K562 (cell line): ENCODE results near the gene PRRT2. TPM values are rescaled to one million over a fixed set of nuclear protein-coding genes. Genes with fewer than 3 reads are reported as not detected.
A peak's percentile ranks its signal among the peaks of the same experiment; 100 is the strongest.
"Not testable (repeated sequence)": the region's sequence is repeated elsewhere in the genome, so short reads cannot be mapped to it uniquely, and the experiment has no call there.

Experiments
- ATAC-seq: fragments of 200-7000 bp; cut with Tn5 transposase; 3 replicates; pipeline ENCODE4 v1.9.1; 2020; ENCODE audit warnings: moderate library complexity
- BruUV-seq: library from RNA; stranded (reverse); fragments of 400-500 nt; replicated peaks from 2 replicates; lab custom pipeline; 2021; lab: Mats Ljungman, UMichigan
- CTCF ChIA-PET: fragments of 300-600 bp; formaldehyde crosslinking; extraction: SDS; loops from one replicate; lab custom pipeline; 2021; ENCODE audit warnings: low intra/inter-chr PET ratio; lab: Yijun Ruan, JAX
- POLR2A ChIA-PET: fragments of 300-600, 350-650 bp; sonication (Branson Sonifier 250); formaldehyde crosslinking; extraction: SDS; loops from one replicate; lab custom pipeline; 2021; ENCODE audit warnings: antibody characterized with exemption, inconsistent platforms; lab: Yijun Ruan, JAX
- DNase-seq, 4 experiments: peaks; one replicate each; pipeline versions ENCODE4 v3.0.0 to v3.0.0-alpha.2; 2011 to 2018; ENCODE audit warnings: low spot score in 3 of 4, mixed read lengths in 3 of 4; ENCODE audit errors: extremely low read depth in 1 of 4
- FAIRE-seq: peaks from 2 replicates; lab custom pipeline; 2011; peaks lifted over from hg19 to GRCh38; lab: Jason Lieb, UNC
- H2AFZ ChIP-seq: 2 replicates; pipeline ENCODE4 v1.6.0; 2011; ENCODE audit warnings: low read depth, low read length, control low read depth, inconsistent platforms
- H3K27ac ChIP-seq: fragments of 200-600 bp; 3 replicates; pipeline ENCODE4 v1.8.0; 2011; ENCODE audit warnings: low read depth, mild to moderate bottlenecking, control low read depth, inconsistent platforms, low read length, moderate library complexity, mixed read lengths; ENCODE audit errors: extremely low read depth
- H3K27me3 ChIP-seq, 2 experiments: fragments of 300-600 bp in 1 of 2; 2 replicates in 1 of 2; 3 replicates in 1 of 2; pipeline versions ENCODE4 v1.6.0 to v1.8.0; 2011; ENCODE audit warnings: inconsistent platforms in 2 of 2, low read length in 2 of 2, mild to moderate bottlenecking in 1 of 2, mixed read lengths in 1 of 2, moderate library complexity in 1 of 2; ENCODE audit not compliant: control insufficient read depth in 2 of 2, insufficient read depth in 2 of 2
- H3K36me3 ChIP-seq: fragments of 300-600 bp; 3 replicates; pipeline ENCODE4 v1.8.0; 2011; ENCODE audit warnings: mild to moderate bottlenecking, low read length, inconsistent platforms; ENCODE audit not compliant: control insufficient read depth, insufficient read depth
- H3K4me1 ChIP-seq, 2 experiments: fragments of 200-600 bp in 1 of 2; replicated peaks in 1 of 2; 2 replicates in 1 of 2; 3 replicates in 1 of 2; pipeline versions ENCODE4 v1.5.1 to v1.8.0; 2011; ENCODE audit warnings: inconsistent platforms in 2 of 2, low read length in 2 of 2, mild to moderate bottlenecking in 1 of 2, mixed read lengths in 1 of 2, moderate library complexity in 1 of 2; ENCODE audit not compliant: control insufficient read depth in 2 of 2, insufficient read depth in 2 of 2
- H3K4me2 ChIP-seq: 2 replicates; pipeline ENCODE4 v1.6.1; 2011; ENCODE audit warnings: low read length, control low read depth, inconsistent platforms, mixed read lengths; ENCODE audit not compliant: insufficient read depth
- H3K4me3 ChIP-seq: fragments of 200-600 bp; sonication (generic), shearing (Covaris generic); 2 replicates; pipeline ENCODE4 v1.5.1; 2016; ENCODE audit warnings: control low read depth, inconsistent platforms
- H3K79me2 ChIP-seq: fragments of 200-600 bp; 3 replicates; pipeline ENCODE4 v1.8.0; 2011; ENCODE audit warnings: low read length, inconsistent platforms; ENCODE audit not compliant: control insufficient read depth, insufficient read depth
- H3K9ac ChIP-seq, 2 experiments: 2 replicates each; pipeline versions ENCODE4 v1.6.0 to v1.6.1; 2011; ENCODE audit warnings: low read depth in 2 of 2, low read length in 2 of 2, control low read depth in 1 of 2, inconsistent platforms in 1 of 2, mild to moderate bottlenecking in 1 of 2, mixed read lengths in 1 of 2; ENCODE audit not compliant: insufficient read depth in 1 of 2
- H3K9me1 ChIP-seq: one replicate; pipeline ENCODE4 v1.6.0; 2011; ENCODE audit warnings: inconsistent platforms, mild to moderate bottlenecking, low read length, moderate library complexity; ENCODE audit not compliant: control insufficient read depth, insufficient read depth
- H3K9me3 ChIP-seq: replicated peaks from 2 replicates; pipeline ENCODE4 v1.5.1; 2011; ENCODE audit warnings: low read depth, low read length, inconsistent platforms; ENCODE audit not compliant: control insufficient read depth, insufficient read depth
- H4K20me1 ChIP-seq: replicated peaks from 2 replicates; pipeline ENCODE4 v1.6.1; 2011; ENCODE audit warnings: low read length, inconsistent platforms, mixed read lengths; ENCODE audit not compliant: control insufficient read depth, insufficient read depth
- RBM15 ChIP-seq: fragments of 200-400 bp; formaldehyde crosslinking; IDR thresholded peaks from 2 replicates; pipeline ENCODE4 v1.6.1; 2018; ENCODE audit warnings: mild to moderate bottlenecking, low read length, moderate library complexity; ENCODE audit not compliant: insufficient read depth
- SMARCA4 ChIP-seq: fragments of 450-650 bp; IDR thresholded peaks from 2 replicates; pipeline ENCODE4 v1.6.1; 2016
- TARDBP ChIP-seq: fragments of 450-650 bp; IDR thresholded peaks from 2 replicates; pipeline ENCODE4 v1.6.1; 2016
- WGBS: fragments of 100-300 bp; shearing (Covaris generic); methylation state at CpG from one replicate; pipeline ENCODE4 v1.1.6; 2016; ENCODE audit warnings: low coverage, mixed read lengths; ENCODE audit not compliant: insufficient coverage; ENCODE audit errors: missing lambda C conversion rate; 5-methylcytosine and 5-hydroxymethylcytosine counted together
- in situ Hi-C: fragments of 300-500 bp; cut with MboI; formaldehyde crosslinking; loops from 4 replicates; pipeline ENCODE4 v1.15.0; 2018; ENCODE audit warnings: inconsistent platforms, mixed read lengths
- intact Hi-C: fragments of 100-400 bp; cut with micrococcal nuclease; formaldehyde crosslinking; loops from 2 replicates; pipeline ENCODE4 v1.14.2; 2022
- polyA plus RNA-seq, 8 experiments: library from polyadenylated mRNA; depleted of rRNA in 4 of 8; stranded (reverse) in 5 of 8; unstranded in 3 of 8; fragments of >200 nt; fragmentation: Nextera tagmentation in 2 of 8; fragmentation: Illumina TruSeq in 1 of 8; extraction: Ambion mirVana in 2 of 8; extraction: Trizol in 1 of 8; gene quantifications; 2 replicates each; pipeline versions ENCODE4 v1.2.1 to v1.2.3, GENCODE V29; 2011 to 2014; ENCODE audit warnings: inconsistent platforms in 1 of 8, missing spikeins in 1 of 8
- total RNA-seq, 7 experiments: library from RNA; depleted of rRNA in 6 of 7; stranded (reverse); fragments of >200 nt in 6 of 7; fragmentation: Illumina TruSeq in 2 of 7; extraction: Trizol in 2 of 7; gene quantifications; 2 replicates each; pipeline versions ENCODE4 v1.2.1 to v1.2.3, GENCODE V29; 2011 to 2021; ENCODE audit warnings: low replicate concordance in 1 of 7

PRRT2 gene
- total and polyA plus RNA-seq, 9 of the 15 experiments (the other 6 are each of a cell fraction or from before 2014, with no cell fraction given), result 0.11 to 1.0 (median 0.42) TPM; not detected in 2

DNA sequence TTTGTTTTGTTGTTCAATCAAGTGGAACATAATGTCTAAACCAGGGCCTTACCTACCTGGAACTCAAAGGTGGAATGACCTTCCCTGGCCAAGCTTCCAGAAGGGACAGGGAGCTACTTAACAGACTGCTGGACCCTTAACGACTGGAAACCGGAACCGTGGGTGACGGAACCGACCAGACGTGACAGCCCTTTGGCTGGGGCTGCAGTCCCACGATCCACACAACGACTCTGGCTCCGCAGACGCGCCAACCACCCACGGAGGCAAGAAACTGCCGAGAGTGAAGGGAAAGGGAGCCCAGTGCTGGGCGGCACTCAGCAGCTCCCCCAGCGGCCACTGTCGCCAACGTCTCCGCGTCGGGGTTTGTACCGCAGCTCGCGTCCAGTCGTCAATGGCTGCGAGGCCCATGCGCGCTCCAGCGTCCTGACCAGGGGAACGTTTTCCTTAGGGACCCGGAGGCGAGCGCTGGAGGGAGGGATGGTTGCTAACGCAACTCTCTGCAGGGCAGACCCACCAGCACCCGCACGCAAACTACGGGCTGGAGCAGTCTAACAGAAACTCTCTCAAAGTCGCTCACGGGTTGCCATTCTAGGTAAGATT, 27.0 kb upstream of the PRRT2 start (continued):
- TF ChIP-seq RBM15 (no peak), SMARCA4 (0 out of 2 replicates have a peak, but pooled peaks have one; percentile 12), TARDBP (0 out of 2 replicates have a peak, but pooled peaks have one; percentile 53)

DNA sequence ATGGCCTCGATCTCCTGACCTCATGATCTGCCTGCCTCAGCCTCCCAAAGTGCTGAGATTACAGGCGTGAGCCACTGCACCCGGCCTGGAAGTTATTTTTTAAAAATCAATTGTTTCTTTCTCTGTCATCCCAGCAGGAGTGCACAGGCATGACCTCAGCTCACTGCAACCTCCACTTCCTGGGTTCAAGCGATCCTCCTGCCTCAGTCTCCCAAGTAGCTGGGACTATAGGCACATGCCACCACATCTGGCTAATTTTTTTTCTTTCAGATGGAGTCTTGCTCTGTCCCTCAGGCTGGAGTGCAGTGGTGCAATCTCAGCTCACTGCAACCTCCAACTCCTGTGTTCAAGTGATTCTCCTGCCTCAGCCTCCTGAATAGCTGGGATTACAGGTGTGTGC, 24.8 kb upstream of the PRRT2 start:
- DNase-seq, H3K27me3 ChIP-seq, BruUV-seq, CTCF ChIA-PET, in situ Hi-C loops, H4K20me1 ChIP-seq, H3K27ac ChIP-seq, H3K9me1 ChIP-seq, H3K36me3 ChIP-seq, FAIRE-seq, H3K9ac ChIP-seq, H2AFZ ChIP-seq, H3K9me3 ChIP-seq, H3K4me2 ChIP-seq, ATAC-seq, H3K4me3 ChIP-seq: not testable (repeated sequence)
- Histone ChIP-seq H3K4me1 (peaks cover 12 to 14% of the 10 kb centered on the region in 2 experiments), H3K79me2 (peaks cover 24% of the 10 kb centered on the region)
- WGBS, result 26% methylated on average over 4 of the region's 4 CpGs
- intact Hi-C loops, result loop anchor here (10.0 kb wide), 1 partner anchor 82 kb away; no protein-coding TSS in a partner anchor
- POLR2A ChIA-PET, result interaction anchor here (0.7 to 1.8 kb wide), 2 partner anchors 17 to 35 kb away, joined by 4 to 6 read pairs; no protein-coding TSS in a partner anchor
